ENCODE data around the gene BCAS3.

BCAS3 gene

DNA sequence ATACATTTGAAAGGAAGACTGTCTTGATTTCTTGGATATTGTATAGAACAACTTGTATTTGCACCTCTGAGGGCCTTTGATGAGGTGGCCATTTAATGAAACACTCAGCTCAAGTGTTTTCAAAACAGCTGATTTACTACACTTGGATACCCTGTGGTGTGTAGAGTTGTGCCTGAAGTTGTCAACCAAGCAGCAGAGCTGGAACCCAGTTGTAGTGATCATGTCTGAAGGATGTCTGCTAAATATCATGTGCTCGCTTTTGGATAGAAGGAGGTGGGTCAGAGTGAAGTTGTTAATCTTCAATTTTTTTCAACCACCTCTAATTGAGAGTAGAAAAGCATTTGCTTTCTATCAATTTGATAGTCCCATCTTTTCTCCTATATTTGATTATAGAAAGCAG is 546.1 kb downstream of the BCAS3 start:
- TF ChIP-seq, protein P1, sequence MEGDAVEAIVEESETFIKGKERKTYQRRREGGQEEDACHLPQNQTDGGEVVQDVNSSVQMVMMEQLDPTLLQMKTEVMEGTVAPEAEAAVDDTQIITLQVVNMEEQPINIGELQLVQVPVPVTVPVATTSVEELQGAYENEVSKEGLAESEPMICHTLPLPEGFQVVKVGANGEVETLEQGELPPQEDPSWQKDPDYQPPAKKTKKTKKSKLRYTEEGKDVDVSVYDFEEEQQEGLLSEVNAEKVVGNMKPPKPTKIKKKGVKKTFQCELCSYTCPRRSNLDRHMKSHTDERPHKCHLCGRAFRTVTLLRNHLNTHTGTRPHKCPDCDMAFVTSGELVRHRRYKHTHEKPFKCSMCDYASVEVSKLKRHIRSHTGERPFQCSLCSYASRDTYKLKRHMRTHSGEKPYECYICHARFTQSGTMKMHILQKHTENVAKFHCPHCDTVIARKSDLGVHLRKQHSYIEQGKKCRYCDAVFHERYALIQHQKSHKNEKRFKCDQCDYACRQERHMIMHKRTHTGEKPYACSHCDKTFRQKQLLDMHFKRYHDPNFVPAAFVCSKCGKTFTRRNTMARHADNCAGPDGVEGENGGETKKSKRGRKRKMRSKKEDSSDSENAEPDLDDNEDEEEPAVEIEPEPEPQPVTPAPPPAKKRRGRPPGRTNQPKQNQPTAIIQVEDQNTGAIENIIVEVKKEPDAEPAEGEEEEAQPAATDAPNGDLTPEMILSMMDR (IDR thresholded peaks at IDR 0.05; ENCODE audit: poor library complexity, severe bottlenecking): no peak
- peaks cover 2% of the 10 kb centered on the region for H3K4me1 ChIP-seq (ENCODE audit: insufficient read depth, poor library complexity, severe bottlenecking)
- no peak for ATAC-seq (ENCODE audit: low read depth)

DNA sequence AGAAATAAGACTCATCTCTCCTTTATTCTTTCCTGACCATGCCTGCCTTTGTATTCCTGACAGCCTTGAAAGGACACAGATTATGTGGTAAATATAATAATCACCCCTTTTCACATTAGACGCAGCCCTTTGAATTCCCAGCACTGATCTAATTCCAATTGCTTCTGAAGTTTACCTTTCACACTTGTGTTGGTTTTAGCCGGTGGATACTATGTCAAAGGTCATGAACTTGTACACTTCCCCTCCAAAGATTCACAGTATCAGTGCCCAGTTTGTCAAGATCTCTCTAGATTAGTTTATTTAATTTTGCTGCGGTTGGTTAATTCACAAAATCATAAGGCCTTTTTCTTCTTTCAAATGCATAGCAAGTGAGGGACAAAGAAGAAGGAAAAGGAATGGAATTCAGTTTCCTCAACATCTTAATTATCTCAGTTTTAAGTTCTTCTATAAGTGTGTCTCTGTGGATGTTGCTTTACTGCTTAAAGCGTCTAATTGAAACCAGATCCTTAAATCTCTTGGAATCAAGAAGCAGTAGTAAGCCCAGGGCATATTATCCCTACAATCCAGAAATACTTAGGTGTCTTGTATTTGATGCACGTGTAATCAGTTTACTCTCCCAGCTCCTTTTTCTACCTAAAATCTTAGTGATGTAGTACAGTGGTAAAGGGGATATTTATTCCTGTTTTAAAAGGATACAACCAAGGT is 547.7 kb downstream of the BCAS3 start:
- no peaks in the 10 kb centered on the region for H3K4me1 ChIP-seq (ENCODE audit: insufficient read depth, poor library complexity, severe bottlenecking)
- no peaks in the 10 kb centered on the region for H3K27me3 ChIP-seq (ENCODE audit: insufficient read depth, poor library complexity, severe bottlenecking)
- no peak overlapping the region for H3K4me3 ChIP-seq (ENCODE audit: severe bottlenecking)
- no peaks in the 10 kb centered on the region for H3K36me3 ChIP-seq (ENCODE audit: low read depth)
- TF ChIP-seq, protein P1 (IDR thresholded peaks at IDR 0.05; ENCODE audit: poor library complexity, severe bottlenecking): no peak
- ATAC-seq (ENCODE audit: low read depth) (no peak), DNase-seq (ENCODE audit: low spot score) (no peak)
- no peak overlapping the region for H3K27ac ChIP-seq (ENCODE audit: poor library complexity, severe bottlenecking)
- no peaks in the 10 kb centered on the region for H3K9me3 ChIP-seq (ENCODE audit: severe bottlenecking)

More for the DNA sequence above, 546.1 kb downstream of the BCAS3 start:
- Histone ChIP-seq H3K27me3 (ENCODE audit: insufficient read depth, poor library complexity, severe bottlenecking) (no peaks in the 10 kb centered on the region), H3K36me3 (ENCODE audit: low read depth) (no peaks in the 10 kb centered on the region), H3K27ac (ENCODE audit: poor library complexity, severe bottlenecking) (no peak overlapping the region), H3K9me3 (ENCODE audit: severe bottlenecking) (no peaks in the 10 kb centered on the region), H3K4me3 (ENCODE audit: severe bottlenecking) (no peak overlapping the region)
- no peak for DNase-seq (ENCODE audit: low spot score)

DNA sequence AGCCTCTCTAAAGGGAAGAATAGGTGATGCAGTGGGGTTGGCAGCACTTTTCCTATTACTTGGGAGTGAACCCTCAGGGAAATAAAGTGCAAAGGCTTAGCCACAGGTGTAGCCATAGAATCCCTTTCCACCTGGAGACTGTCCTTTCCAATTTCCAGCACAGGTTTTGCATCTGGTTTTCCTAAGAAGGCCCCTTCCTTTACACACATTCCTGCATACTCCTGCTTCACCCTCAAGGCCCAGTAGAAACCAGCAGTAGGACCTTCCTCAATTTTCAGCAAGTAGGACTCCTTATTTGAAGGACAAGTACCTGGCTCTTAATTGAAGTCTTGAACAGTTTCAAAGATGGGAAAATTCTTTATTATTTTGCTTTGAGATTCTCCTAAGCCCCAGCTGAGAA is 550.2 kb downstream of the BCAS3 start:
- Histone ChIP-seq H3K27ac (ENCODE audit: poor library complexity, severe bottlenecking) (no peak overlapping the region), H3K4me1 (ENCODE audit: insufficient read depth, poor library complexity, severe bottlenecking) (no peaks in the 10 kb centered on the region), H3K27me3 (ENCODE audit: insufficient read depth, poor library complexity, severe bottlenecking) (no peaks in the 10 kb centered on the region), H3K36me3 (ENCODE audit: low read depth) (no peaks in the 10 kb centered on the region), H3K4me3 (ENCODE audit: severe bottlenecking) (no peak overlapping the region), H3K9me3 (ENCODE audit: severe bottlenecking) (no peaks in the 10 kb centered on the region)
- DNase-seq (ENCODE audit: low spot score): no peak
- TF ChIP-seq, protein P1 (IDR thresholded peaks at IDR 0.05; ENCODE audit: poor library complexity, severe bottlenecking): no peak
- ATAC-seq (ENCODE audit: low read depth): no peak

DNA sequence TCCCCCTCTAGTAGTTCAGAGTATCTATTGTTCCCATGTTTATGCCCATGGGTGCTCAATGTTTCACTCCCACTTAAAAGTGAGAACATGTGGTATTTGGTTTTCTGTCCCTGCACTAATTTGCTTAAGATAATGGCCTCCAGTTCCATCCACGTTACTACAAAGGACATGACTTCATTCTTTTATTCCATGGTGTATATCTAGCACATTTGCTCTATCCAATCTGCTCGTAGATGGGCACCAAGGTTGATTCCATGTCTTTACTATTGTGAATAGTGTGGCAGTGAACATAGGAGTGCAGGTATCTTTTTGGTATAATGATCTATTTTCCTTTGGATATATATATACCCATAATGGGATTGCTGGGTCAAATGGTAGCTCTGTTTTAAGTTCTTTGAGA is 552.8 kb downstream of the BCAS3 start:
- Histone ChIP-seq H3K27me3 (ENCODE audit: insufficient read depth, poor library complexity, severe bottlenecking) (no peaks in the 10 kb centered on the region), H3K27ac (ENCODE audit: poor library complexity, severe bottlenecking) (no peak overlapping the region), H3K4me1 (ENCODE audit: insufficient read depth, poor library complexity, severe bottlenecking) (no peaks in the 10 kb centered on the region), H3K36me3 (ENCODE audit: low read depth) (no peaks in the 10 kb centered on the region), H3K9me3 (ENCODE audit: severe bottlenecking) (no peaks in the 10 kb centered on the region), H3K4me3 (ENCODE audit: severe bottlenecking) (no peak overlapping the region)
- no peak for DNase-seq (ENCODE audit: low spot score)
- no peak for ATAC-seq (ENCODE audit: low read depth)
- TF ChIP-seq, protein P1 (IDR thresholded peaks at IDR 0.05; ENCODE audit: poor library complexity, severe bottlenecking): no peak

Data from RWPE2 (cell line).